CD4-positive, alpha-beta T cell treated with Interleukin-4 for 1 hour (primary cell): Measurements from ENCODE around the gene ADARB1.
A peak's percentile ranks its signal among the peaks of the same experiment; 100 is the strongest.
"Not testable (repeated sequence)": the region's sequence is repeated elsewhere in the genome, so short reads cannot be mapped to it uniquely, and the experiment has no call there.

ENCODE experiments used
- DNase-seq, 2 donors: peaks; one replicate each; pipeline ENCODE4 v3.0.0-alpha.2; 2020 to 2022

ADARB1 gene, protein sequence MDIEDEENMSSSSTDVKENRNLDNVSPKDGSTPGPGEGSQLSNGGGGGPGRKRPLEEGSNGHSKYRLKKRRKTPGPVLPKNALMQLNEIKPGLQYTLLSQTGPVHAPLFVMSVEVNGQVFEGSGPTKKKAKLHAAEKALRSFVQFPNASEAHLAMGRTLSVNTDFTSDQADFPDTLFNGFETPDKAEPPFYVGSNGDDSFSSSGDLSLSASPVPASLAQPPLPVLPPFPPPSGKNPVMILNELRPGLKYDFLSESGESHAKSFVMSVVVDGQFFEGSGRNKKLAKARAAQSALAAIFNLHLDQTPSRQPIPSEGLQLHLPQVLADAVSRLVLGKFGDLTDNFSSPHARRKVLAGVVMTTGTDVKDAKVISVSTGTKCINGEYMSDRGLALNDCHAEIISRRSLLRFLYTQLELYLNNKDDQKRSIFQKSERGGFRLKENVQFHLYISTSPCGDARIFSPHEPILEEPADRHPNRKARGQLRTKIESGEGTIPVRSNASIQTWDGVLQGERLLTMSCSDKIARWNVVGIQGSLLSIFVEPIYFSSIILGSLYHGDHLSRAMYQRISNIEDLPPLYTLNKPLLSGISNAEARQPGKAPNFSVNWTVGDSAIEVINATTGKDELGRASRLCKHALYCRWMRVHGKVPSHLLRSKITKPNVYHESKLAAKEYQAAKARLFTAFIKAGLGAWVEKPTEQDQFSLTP

GRCh38 chr21:45074048-45074817 lies at the start of gene ADARB1:
ADARB1 (plus strand) TSS chr21:45074580; CDS start chr21:45171657, 97,077 bp downstream.
- peak; percentile 58 to 63 for DNase-seq

GRCh38 chr21:45026066-45026745 lies 48.2 kb upstream of the ADARB1 start:
- no peak for DNase-seq

GRCh38 chr21:45026826-45027225 lies 47.6 kb upstream of the ADARB1 start:
- no peak for DNase-seq

DNA sequence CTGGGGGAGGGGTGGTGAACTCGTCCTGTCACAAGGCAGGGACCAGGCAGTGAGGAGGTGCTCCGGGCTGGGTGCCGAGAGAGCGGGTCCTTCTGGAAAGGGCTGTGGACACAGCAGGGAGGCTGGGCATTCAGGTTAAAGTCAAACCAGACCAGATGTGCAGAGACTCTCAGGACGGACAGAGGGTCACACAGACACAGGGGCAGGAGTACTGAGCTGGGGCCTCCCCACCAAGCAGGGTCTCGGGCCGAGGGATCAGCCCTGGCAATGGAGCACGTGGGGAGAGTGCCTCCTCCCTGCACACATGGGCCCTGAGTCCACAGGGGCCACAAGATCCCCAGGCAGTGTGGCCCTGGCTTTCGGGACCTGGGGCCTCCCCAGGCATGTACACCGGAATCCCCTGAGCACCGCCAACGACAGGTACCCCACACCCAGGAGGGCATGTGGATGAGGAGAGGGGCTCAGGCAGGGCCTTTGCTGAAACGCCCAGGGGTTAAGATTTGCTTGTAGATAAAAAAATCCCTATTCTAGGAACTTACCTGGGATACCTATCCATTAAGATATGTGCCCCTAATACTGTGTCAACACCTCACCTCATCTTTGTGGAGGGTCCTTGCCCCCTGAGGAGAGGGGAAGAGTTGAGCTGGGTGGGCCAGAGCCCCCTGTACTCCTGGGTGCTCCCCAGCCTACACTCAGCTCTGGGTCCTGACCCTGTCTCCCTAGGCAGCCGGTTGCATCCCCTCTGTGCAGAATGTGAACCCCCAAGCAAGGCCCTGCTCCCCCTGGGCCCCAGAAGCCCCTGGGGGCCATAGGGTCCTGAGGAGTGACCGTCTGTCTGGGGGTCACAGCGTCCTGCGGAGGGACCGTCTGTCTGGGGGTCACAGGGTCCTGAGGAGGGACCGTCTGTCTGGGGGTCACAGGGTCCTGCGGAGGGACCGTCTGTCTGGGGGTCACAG lies 46.9 kb upstream of the ADARB1 start:
- DNase-seq, result no peak

- DNase-seq, result not testable (repeated sequence)
These were observed 45.7 kb upstream of the ADARB1 start for GRCh38 chr21:45028645-45029044.

DNA sequence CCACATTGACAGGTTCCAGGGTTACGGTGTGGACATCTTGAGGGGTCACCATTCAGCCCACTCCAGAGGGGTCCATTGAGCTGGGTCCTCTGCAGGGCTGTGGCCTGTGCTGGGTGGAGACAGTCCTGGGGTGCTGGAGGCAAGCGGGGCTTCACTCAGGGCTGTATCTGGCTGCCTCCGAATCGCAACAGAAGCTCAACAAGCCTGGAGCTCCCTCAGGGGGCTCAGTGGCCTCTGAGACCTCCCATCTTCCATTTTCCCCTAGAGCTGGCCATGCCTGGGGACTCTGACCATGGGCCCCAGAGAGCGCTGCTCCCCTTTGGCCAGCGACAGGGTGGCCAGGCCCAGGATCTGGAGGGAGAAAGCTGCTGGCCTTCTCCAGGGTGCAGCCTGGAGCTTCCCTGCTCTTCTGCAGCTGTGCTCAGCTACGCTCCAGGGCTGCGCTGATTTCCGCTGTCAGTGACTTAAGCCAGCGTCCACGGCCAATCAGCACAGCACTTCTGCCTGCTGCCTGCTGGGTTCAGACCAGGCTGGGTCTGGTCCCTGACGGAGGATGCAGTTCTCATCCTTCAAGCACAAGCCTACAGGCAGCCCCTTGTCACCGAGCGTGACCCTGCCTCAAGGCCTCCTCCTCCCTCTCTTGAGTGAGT lies 45.0 kb upstream of the ADARB1 start:
- DNase-seq, result no peak

DNA sequence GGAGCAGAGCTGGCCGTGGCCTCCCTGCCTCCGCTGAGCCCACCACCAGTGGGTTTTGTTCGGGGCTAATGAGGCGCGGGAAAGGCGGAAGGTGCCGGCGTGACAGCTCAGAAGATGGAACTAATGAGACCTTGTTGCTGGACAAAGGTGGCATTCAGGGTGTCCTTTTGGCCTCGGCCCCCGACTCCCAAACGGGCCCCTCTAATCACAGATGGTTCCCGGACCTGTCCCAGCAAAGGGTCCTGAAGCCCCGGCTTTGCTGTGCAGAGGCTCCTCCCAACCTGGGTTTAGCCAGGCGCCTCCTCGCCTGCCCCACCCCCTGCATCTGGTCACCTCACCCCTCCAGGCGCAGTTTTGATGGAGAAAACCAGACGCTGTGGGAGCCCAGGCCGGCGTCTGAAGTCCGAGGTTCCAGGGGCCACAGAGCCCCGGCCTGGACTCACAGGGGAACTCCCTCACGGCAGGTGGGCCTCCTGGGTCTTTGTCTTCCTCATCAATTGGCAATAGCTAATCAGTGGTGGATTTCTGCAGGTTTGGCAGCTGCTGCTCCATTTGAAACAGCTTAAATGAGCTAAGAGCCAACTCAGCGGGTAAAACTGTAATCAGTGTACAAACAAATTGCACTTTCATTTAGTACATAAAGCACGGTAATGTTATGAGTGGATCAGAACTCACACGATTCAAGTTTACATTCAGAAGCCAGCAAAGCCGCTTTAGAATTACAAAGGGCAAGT lies 44.3 kb upstream of the ADARB1 start:
- no peak for DNase-seq

DNA sequence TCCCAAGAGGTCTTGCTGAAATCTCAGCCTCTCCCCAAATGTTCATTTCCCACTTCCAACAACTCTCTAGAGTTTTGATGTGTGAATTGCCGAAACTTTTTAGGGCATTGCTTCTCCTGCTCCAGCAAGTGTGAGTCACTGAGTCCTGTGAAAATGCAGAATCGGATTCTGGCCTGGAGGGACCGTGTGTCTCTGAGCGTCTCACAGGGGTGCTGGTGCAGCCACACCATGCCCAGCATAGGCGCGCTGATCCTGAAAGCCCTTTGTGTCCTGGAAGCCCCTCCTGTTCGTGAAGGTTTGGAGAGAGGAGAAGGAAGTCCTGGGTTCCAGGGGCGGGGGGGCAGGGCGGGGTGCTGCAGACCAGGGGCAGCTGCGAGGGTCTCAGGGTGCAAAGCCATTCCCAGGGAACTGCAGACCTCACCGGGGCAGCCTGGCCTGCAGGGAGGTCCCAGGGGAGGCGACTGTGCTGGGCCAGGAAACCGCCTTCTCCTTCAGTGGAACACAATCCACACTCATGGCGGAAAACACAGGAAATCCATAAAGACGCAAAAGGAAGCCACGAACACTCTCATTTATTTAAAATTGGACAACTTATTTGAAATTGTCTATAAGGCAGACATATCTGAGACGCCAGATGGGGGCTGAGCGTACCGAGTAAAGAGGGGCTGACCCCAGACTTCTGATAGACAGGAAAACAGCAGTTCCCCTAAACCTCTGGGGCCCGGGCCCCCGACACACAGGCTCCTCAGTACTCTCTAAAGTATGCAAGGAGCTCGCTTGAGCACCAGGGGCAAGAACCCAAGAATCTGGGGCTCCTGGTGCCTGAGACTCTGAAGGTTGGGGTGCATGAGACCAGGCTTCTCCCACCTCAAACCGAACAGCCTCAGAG lies 43.5 kb upstream of the ADARB1 start:
- no peak for DNase-seq

DNA sequence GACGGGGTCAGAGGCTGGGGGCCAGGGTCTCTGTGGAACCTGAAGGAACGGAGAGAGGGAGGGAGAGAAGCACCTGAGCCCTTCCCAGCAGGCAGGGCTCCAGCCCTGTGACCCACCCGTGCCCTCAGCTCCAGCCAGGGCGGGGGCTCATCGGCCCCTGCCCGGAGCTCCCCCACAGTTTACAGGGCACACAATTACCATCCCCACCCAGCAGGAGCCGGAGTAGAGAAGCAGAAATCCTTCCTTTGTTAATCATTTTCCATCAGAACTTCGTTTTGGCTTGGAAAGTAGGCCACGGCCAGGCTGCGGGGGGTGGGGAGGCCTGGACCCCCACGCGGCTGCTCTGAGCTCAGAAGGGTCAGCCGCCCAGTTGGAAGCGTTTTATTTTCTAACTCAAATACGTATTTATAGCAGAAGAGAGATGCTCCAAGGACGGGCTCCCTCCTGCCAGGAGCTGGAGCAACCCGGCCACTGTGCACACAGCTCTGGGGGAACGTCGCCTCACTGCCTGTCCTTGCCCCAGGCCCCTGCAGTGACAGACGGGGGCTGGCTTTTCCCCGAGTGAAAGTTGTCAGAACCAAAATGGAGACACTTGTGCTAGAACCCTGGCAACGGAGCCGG lies 42.7 kb upstream of the ADARB1 start:
- no peak for DNase-seq

- no peak for DNase-seq
These were observed 42.0 kb upstream of the ADARB1 start for GRCh38 chr21:45032332-45032731.

- no peak for DNase-seq
These were observed 41.2 kb upstream of the ADARB1 start for GRCh38 chr21:45032977-45033710.

GRCh38 chr21:45033791-45034555 lies 40.4 kb upstream of the ADARB1 start:
- no peak for DNase-seq

- DNase-seq, result no peak
These were observed 39.6 kb upstream of the ADARB1 start for GRCh38 chr21:45034556-45035476.

- DNase-seq, result no peak
These were observed 38.9 kb upstream of the ADARB1 start for GRCh38 chr21:45035477-45035848.

- no peak for DNase-seq
These were observed 37.8 kb upstream of the ADARB1 start for GRCh38 chr21:45036630-45037029.

DNA sequence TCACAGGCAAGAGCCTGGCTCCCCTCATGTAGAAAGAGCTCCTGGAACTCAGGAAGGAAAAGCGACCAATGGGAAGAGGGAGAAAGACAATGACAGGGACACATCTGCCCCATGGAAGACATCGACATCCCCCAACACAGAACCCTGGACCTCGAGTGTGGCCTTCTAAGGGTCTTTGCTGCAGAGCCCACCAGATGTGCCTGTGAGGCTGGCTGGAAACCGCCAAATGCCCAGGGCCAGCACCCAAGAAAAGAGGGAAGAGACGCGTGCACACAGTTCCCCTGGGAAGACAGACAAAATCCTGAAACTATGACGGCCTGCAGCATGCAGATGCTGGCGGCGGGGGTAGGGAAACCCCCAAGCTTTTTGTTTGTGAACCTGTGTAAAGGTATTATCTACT lies 36.4 kb upstream of the ADARB1 start:
- no peak for DNase-seq
